HEK293T (cell line): ENCODE measurements around the gene BCAS1.

Experiments
- CTCF ChIA-PET: fragments of 350-600 bp; formaldehyde crosslinking; extraction: SDS; loops from one replicate; lab custom pipeline; 2021; ENCODE audit warnings: antibody characterized with exemption, inconsistent platforms; lab: Yijun Ruan, JAX
- POLR2A ChIA-PET: fragments of 350-600 bp; formaldehyde crosslinking; extraction: SDS; loops from one replicate; lab custom pipeline; 2020; ENCODE audit warnings: antibody characterized with exemption, inconsistent platforms; lab: Yijun Ruan, JAX
- DNase-seq: peaks from one replicate; pipeline ENCODE4 v3.0.0; 2012; ENCODE audit warnings: mixed read lengths; ENCODE audit errors: extremely low spot score
- ARNT ChIP-seq: fragments of 450-650 bp; IDR thresholded peaks from 2 replicates; pipeline ENCODE4 v1.6.1; 2017; ENCODE audit warnings: mild to moderate bottlenecking
- BHLHE40 ChIP-seq: fragments of 450-650 bp; IDR thresholded peaks from 2 replicates; pipeline ENCODE4 v1.6.1; 2016; ENCODE audit warnings: mild to moderate bottlenecking, moderate library complexity, borderline replicate concordance
- CTBP1 ChIP-seq: fragments of 450-650 bp; IDR thresholded peaks from 2 replicates; pipeline ENCODE4 v1.6.1; 2016; ENCODE audit warnings: borderline replicate concordance
- ELF4 ChIP-seq: fragments of 450-650 bp; IDR thresholded peaks from 2 replicates; pipeline ENCODE4 v1.6.1; 2017; ENCODE audit warnings: antibody characterized with exemption
- FOXA1 ChIP-seq: fragments of 450-650 bp; IDR thresholded peaks from 2 replicates; pipeline ENCODE4 v1.6.1; 2016; ENCODE audit warnings: mild to moderate bottlenecking
- FOXK2 ChIP-seq: fragments of 450-650 bp; IDR thresholded peaks from 2 replicates; pipeline ENCODE4 v1.6.1; 2016; ENCODE audit warnings: mild to moderate bottlenecking
- FOXM1 ChIP-seq: fragments of 450-650 bp; IDR thresholded peaks from 2 replicates; pipeline ENCODE4 v1.6.1; 2017; ENCODE audit warnings: mild to moderate bottlenecking, borderline replicate concordance
- HDGF ChIP-seq: fragments of 450-650 bp; IDR thresholded peaks from 2 replicates; pipeline ENCODE4 v1.6.1; 2017; ENCODE audit warnings: antibody characterized with exemption, borderline replicate concordance
- L3MBTL2 ChIP-seq: fragments of 450-650 bp; conservative IDR thresholded peaks from 2 replicates; pipeline ENCODE4 v1.6.1; 2016; ENCODE audit warnings: mild to moderate bottlenecking
- LEF1 ChIP-seq: fragments of 450-650 bp; IDR thresholded peaks from 2 replicates; pipeline ENCODE4 v1.6.1; 2017; ENCODE audit warnings: mild to moderate bottlenecking, borderline replicate concordance
- NFRKB ChIP-seq: fragments of 450-650 bp; IDR thresholded peaks from 2 replicates; pipeline ENCODE4 v1.6.1; 2016; ENCODE audit warnings: mild to moderate bottlenecking, moderate library complexity
- SP1 ChIP-seq: fragments of 450-650 bp; IDR thresholded peaks from 2 replicates; pipeline ENCODE4 v1.6.1; 2017
- SUZ12 ChIP-seq: fragments of 450-650 bp; IDR thresholded peaks from 2 replicates; pipeline ENCODE4 v1.6.1; 2016; ENCODE audit warnings: mild to moderate bottlenecking
- TARDBP ChIP-seq: fragments of 450-650 bp; IDR thresholded peaks from 2 replicates; pipeline ENCODE4 v1.6.1; 2016
- ZNF384 ChIP-seq: fragments of 450-650 bp; IDR thresholded peaks from 2 replicates; pipeline ENCODE4 v1.6.1; 2016
- TF ChIP-seq, protein P1 (sequence below): fragments of 450-650 bp; IDR thresholded peaks from 2 replicates; pipeline ENCODE4 v1.6.1; 2016

The BCAS1 gene

DNA sequence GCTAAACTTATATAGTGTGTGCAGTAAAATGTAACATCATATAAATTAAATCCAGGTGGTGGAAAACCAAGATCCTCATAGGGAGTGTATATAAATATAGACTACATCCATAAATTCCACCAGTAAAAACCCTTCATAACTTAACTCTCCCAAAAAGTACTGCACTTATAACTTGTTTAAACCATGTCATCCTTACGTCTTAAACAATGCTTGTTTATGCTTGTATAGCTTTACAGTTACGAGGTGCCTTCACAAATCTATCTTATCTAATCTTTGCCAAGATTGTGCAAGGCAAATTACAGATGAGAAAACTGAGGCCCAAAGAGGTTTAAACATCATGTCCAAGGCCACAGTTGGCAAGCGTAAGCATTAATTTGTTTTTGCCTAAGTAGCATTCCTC is 71.3 kb downstream of the BCAS1 start:
- no peak for DNase-seq
- CTCF ChIA-PET, result no interaction called here
- no peak for TF ChIP-seq FOXM1
- TF ChIP-seq, protein P1, sequence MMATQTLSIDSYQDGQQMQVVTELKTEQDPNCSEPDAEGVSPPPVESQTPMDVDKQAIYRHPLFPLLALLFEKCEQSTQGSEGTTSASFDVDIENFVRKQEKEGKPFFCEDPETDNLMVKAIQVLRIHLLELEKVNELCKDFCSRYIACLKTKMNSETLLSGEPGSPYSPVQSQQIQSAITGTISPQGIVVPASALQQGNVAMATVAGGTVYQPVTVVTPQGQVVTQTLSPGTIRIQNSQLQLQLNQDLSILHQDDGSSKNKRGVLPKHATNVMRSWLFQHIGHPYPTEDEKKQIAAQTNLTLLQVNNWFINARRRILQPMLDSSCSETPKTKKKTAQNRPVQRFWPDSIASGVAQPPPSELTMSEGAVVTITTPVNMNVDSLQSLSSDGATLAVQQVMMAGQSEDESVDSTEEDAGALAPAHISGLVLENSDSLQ, result no peak
- no peak for TF ChIP-seq ELF4
- no peak for TF ChIP-seq ARNT
- TF ChIP-seq SUZ12, result no peak
- TF ChIP-seq SP1, result no peak
- TF ChIP-seq NFRKB, result no peak
- TF ChIP-seq HDGF, result no peak
- TF ChIP-seq FOXA1, result no peak
- TF ChIP-seq L3MBTL2, result no peak
- no peak for TF ChIP-seq LEF1
- no peak for TF ChIP-seq FOXK2
- TF ChIP-seq CTBP1, result no peak
- no peak for TF ChIP-seq ZNF384
- TF ChIP-seq BHLHE40, result no peak
- TF ChIP-seq TARDBP, result no peak
- POLR2A ChIA-PET, result no interaction called here

DNA sequence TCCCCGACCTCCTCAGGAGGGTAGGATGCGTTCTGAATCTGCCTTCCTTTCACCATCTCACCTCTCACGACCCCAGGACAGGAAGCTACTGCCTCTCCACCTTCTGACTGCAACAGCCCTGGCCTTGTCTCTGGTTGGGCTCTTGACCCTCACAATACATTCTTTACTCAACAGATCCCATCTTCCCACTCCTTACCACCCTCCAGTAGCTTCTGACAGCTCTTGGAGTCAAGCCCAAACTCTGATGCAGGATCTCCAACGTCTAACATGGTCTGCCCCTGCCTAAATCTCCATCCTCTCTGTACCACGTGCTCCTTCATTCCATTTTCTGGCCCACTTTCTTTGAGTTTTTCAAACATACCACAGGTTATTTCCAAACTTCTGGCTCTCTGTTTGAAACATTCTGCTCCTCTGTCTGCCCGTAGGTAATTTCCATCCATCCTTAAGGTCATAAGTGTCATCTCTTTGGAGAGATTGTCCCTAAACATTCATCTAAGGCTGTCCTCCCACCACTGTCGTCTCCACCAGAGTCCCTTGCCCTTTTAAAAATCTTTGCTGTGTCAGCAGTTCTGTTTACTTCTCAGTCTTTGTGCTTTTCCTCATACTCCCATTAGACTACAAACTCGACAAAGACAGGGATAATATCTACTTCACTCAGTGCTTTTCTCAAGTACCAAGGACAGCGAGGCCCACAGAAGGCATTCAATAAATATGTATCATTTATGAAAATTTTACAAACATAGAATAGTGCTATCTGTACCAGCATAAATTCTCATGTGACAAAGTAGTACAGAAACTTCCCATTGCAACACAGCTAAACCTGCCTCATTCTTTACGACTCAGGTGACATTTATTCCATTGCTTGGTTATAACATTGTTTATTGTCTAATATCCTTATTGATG is 73.6 kb downstream of the BCAS1 start:
- POLR2A ChIA-PET, result no interaction called here

DNA sequence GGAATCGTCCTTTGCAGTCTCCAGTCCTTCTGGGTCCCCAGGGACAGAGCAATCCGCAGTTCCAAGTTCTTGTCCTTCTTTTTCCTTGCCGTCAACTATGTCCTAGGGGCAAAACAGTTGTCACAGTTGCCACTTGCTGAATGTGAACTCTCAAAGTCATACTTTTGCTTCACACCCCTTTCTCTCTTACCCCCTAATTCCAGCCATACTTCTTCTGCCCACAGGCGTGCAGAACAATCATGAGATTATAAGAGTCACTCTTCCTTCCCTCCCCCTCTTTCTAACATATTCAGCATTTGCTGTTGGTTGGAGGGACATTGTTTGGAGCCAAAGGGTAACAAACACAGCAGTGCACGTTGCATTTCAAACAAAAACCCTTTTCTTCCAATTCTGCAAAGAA is 74.4 kb downstream of the BCAS1 start:
- no peak for DNase-seq
- ChIA-PET POLR2A (no interaction called here), CTCF (no interaction called here)
- TF ChIP-seq ARNT, result no peak
- no peak for TF ChIP-seq LEF1
- TF ChIP-seq TARDBP, result no peak
- TF ChIP-seq HDGF, result no peak
- TF ChIP-seq NFRKB, result no peak
- TF ChIP-seq L3MBTL2, result no peak
- no peak for TF ChIP-seq FOXM1
- TF ChIP-seq, protein P1, result no peak

More for the DNA sequence above, 73.6 kb downstream of the BCAS1 start:
- TF ChIP-seq, protein P1, result no peak
- no peak for TF ChIP-seq BHLHE40
- TF ChIP-seq ZNF384, result no peak
- TF ChIP-seq TARDBP, result no peak
- no peak for TF ChIP-seq ELF4
- TF ChIP-seq SP1, result no peak
- TF ChIP-seq FOXA1, result no peak
- no peak for TF ChIP-seq CTBP1
- TF ChIP-seq NFRKB, result no peak
- TF ChIP-seq LEF1, result no peak
- no peak for TF ChIP-seq FOXK2
- TF ChIP-seq HDGF, result no peak
- TF ChIP-seq SUZ12, result no peak
- no peak for TF ChIP-seq ARNT
- no peak for DNase-seq
- CTCF ChIA-PET, result no interaction called here

DNA sequence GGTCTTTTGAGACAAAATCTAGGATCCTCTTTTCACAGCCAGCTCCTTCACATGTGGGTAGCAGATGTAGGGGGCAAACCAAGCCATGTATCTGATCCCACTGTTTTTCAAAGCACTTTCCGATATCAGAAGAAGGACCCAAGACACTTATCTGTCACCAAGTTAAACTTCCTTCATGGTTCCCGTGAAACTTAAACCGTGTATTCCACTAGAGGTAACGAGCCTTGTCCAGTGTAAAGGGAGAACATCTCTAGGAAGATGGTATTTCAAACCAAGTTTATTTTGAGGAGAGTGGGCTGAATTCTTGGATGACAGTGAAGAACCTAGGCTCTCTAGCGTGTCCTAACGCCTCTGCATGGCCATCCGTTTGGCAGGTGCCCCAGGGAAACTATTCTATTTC is 76.3 kb downstream of the BCAS1 start:
- no peak for TF ChIP-seq ELF4
- TF ChIP-seq ZNF384, result no peak
- no peak for TF ChIP-seq FOXM1
- TF ChIP-seq, protein P1, result no peak
- TF ChIP-seq HDGF, result no peak
- no peak for TF ChIP-seq LEF1
- no peak for TF ChIP-seq SP1
- TF ChIP-seq CTBP1, result no peak
- no peak for DNase-seq
- POLR2A ChIA-PET, result no interaction called here
- CTCF ChIA-PET, result interaction anchor here (0.6 to 1.1 kb wide), 4 partner anchors 11 to 501 kb away, joined by 3 to 5 read pairs (median 4); no protein-coding TSS in a partner anchor

DNA sequence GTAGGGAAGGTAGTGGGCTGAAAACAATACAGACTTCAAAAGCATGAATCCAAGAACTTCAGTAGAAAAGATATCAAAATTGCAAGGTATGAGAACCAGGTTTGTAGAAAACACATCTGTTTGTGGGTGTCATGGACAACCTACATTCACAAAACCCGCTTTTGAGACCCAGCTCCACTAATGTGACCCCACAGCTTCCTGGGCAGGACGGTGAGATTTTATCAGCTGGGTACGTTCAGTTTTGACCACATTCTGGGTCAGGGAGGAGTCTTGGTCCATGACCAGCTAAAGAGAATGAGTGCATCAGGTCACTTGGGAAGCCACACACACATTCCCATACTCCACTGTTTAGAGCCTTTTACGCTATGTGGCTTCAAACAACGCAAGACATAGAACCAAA is 77.1 kb downstream of the BCAS1 start:
- TF ChIP-seq, protein P1, result no peak
- TF ChIP-seq L3MBTL2 (no peak), SP1 (no peak), NFRKB (no peak), CTBP1 (no peak), ELF4 (no peak), FOXM1 (no peak), SUZ12 (no peak), HDGF (no peak), FOXA1 (no peak), LEF1 (no peak), TARDBP (no peak), FOXK2 (no peak), ARNT (no peak), ZNF384 (no peak), BHLHE40 (no peak)
- no peak for DNase-seq
- CTCF ChIA-PET, result interaction anchor here (0.6 kb wide), 2 partner anchors 72 to 500 kb away, joined by 3 to 5 read pairs; no protein-coding TSS in a partner anchor
- POLR2A ChIA-PET, result no interaction called here
